H1 (cell line): ENCODE measurements around the gene CCDC86. TPM values are rescaled to one million over a fixed set of nuclear protein-coding genes. Genes with fewer than 3 reads are reported as not detected.

ENCODE experiments used
- CBX5 ChIP-seq: fragments of 300-800, 300-1000 bp; sonication (generic); IDR thresholded peaks from 2 replicates; pipeline ENCODE4 v1.7.1; 2016; ENCODE audit warnings: antibody characterized with exemption, low read length, low read depth
- EGR1 ChIP-seq: IDR thresholded peaks from 2 replicates; pipeline ENCODE4 v1.6.1; 2011; ENCODE audit warnings: low read depth, low read length, borderline replicate concordance
- RNF2 ChIP-seq: fragments of 200-900, 300-1000 bp; sonication (generic); IDR thresholded peaks from 2 replicates; pipeline ENCODE4 v1.7.1; 2016; ENCODE audit warnings: borderline replicate concordance, low read depth, mild to moderate bottlenecking, antibody characterized with exemption, low read length; ENCODE audit not compliant: poor library complexity, severe bottlenecking; ENCODE audit errors: missing control alignments
- RXRA ChIP-seq: IDR thresholded peaks from 2 replicates; pipeline ENCODE4 v1.6.1; 2011; ENCODE audit warnings: low read depth, mild to moderate bottlenecking, low read length, moderate library complexity; ENCODE audit not compliant: insufficient read depth
- SP4 ChIP-seq: IDR thresholded peaks from 2 replicates; pipeline ENCODE4 v1.6.1; 2012; ENCODE audit warnings: low read length, inconsistent platforms
- TAF7 ChIP-seq: optimal IDR thresholded peaks from 2 replicates; pipeline ENCODE3; 2011; ENCODE audit warnings: low read depth, mild to moderate bottlenecking, inconsistent platforms, low read length, moderate library complexity, borderline replicate concordance
- polyA plus RNA-seq, 7 experiments: library from polyadenylated mRNA; depleted of rRNA in 3 of 7; stranded (reverse) in 5 of 7; unstranded in 2 of 7; fragments of >200 nt in 5 of 7; fragments of 200-250 nt in 2 of 7; gene quantifications; 1 replicate in 5 of 7; 2 replicates in 1 of 7; 4 replicates in 1 of 7; pipeline versions ENCODE4 v1.2.1 to v1.2.3, GENCODE V29; 2011 to 2013; ENCODE audit warnings: missing spikeins in 2 of 7, mixed read lengths in 2 of 7
- total RNA-seq: library from RNA; stranded (reverse); fragmentation: NEBNext Ultra II Directional; extraction: Animal tissue kit (Norgen Biotek cat#: 25700); gene quantifications from 2 replicates; pipeline ENCODE4 v1.2.1, GENCODE V29; 2021
- TF ChIP-seq, protein P1 (sequence below): fragments of 300-600 bp; sonication (generic); IDR thresholded peaks from 2 replicates; pipeline ENCODE4 v1.7.1; 2012; ENCODE audit warnings: low read length, moderate library complexity, mild to moderate bottlenecking, inconsistent platforms; ENCODE audit not compliant: insufficient replicate concordance
- TF ChIP-seq, protein P2 (sequence below): IDR thresholded peaks from 2 replicates; pipeline ENCODE4 v1.6.1; 2012; ENCODE audit warnings: inconsistent platforms

The CCDC86 gene
- total and polyA plus RNA-seq, 2 of the 8 experiments (the other 6 are each of a cell fraction or from before 2014, with no cell fraction given), result 37.7 to 76.4 TPM

DNA sequence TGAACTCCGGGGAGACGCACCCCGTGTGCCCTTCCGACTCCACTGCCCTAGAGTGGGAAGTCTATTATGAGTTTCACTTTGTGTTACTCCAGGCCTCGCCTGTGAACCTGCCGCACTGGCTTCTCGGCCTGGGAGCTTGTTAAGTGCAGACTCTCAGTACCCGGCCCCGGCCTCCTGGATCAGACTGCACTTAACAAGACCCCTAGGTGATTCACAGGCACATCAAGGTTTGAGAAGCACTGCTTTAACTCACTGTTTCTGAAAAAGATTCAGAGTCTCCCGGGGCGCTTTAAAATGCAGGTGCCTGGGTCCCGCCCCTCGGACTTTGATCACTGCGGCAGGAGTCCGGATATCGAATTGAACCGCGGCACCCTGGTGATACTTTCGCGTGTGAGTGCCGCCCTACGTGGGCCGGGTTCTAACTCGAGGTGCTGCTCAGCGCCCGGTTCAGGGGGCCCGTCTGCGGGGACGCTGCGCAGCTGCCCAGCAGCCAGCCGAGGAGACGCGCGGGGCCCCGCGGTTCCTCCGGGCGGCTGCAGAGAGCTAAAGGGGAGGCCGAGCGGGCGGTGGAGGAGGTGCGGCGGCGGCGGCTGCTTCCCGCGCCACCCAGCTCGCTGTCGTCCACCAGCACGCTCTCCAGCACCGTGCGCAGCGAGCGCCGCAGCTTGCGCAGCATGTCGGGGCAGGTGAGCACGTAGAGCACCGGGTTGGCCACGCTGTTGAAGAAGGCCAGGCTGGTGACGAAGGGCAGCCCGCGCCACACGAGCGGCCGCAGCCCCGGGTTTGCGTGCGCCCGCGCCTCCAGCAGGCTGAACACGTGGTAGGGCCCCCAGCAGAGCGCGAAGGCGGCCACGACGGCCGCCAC is 10.4 kb downstream of the CCDC86 start (continued):
- TF ChIP-seq, protein P1, sequence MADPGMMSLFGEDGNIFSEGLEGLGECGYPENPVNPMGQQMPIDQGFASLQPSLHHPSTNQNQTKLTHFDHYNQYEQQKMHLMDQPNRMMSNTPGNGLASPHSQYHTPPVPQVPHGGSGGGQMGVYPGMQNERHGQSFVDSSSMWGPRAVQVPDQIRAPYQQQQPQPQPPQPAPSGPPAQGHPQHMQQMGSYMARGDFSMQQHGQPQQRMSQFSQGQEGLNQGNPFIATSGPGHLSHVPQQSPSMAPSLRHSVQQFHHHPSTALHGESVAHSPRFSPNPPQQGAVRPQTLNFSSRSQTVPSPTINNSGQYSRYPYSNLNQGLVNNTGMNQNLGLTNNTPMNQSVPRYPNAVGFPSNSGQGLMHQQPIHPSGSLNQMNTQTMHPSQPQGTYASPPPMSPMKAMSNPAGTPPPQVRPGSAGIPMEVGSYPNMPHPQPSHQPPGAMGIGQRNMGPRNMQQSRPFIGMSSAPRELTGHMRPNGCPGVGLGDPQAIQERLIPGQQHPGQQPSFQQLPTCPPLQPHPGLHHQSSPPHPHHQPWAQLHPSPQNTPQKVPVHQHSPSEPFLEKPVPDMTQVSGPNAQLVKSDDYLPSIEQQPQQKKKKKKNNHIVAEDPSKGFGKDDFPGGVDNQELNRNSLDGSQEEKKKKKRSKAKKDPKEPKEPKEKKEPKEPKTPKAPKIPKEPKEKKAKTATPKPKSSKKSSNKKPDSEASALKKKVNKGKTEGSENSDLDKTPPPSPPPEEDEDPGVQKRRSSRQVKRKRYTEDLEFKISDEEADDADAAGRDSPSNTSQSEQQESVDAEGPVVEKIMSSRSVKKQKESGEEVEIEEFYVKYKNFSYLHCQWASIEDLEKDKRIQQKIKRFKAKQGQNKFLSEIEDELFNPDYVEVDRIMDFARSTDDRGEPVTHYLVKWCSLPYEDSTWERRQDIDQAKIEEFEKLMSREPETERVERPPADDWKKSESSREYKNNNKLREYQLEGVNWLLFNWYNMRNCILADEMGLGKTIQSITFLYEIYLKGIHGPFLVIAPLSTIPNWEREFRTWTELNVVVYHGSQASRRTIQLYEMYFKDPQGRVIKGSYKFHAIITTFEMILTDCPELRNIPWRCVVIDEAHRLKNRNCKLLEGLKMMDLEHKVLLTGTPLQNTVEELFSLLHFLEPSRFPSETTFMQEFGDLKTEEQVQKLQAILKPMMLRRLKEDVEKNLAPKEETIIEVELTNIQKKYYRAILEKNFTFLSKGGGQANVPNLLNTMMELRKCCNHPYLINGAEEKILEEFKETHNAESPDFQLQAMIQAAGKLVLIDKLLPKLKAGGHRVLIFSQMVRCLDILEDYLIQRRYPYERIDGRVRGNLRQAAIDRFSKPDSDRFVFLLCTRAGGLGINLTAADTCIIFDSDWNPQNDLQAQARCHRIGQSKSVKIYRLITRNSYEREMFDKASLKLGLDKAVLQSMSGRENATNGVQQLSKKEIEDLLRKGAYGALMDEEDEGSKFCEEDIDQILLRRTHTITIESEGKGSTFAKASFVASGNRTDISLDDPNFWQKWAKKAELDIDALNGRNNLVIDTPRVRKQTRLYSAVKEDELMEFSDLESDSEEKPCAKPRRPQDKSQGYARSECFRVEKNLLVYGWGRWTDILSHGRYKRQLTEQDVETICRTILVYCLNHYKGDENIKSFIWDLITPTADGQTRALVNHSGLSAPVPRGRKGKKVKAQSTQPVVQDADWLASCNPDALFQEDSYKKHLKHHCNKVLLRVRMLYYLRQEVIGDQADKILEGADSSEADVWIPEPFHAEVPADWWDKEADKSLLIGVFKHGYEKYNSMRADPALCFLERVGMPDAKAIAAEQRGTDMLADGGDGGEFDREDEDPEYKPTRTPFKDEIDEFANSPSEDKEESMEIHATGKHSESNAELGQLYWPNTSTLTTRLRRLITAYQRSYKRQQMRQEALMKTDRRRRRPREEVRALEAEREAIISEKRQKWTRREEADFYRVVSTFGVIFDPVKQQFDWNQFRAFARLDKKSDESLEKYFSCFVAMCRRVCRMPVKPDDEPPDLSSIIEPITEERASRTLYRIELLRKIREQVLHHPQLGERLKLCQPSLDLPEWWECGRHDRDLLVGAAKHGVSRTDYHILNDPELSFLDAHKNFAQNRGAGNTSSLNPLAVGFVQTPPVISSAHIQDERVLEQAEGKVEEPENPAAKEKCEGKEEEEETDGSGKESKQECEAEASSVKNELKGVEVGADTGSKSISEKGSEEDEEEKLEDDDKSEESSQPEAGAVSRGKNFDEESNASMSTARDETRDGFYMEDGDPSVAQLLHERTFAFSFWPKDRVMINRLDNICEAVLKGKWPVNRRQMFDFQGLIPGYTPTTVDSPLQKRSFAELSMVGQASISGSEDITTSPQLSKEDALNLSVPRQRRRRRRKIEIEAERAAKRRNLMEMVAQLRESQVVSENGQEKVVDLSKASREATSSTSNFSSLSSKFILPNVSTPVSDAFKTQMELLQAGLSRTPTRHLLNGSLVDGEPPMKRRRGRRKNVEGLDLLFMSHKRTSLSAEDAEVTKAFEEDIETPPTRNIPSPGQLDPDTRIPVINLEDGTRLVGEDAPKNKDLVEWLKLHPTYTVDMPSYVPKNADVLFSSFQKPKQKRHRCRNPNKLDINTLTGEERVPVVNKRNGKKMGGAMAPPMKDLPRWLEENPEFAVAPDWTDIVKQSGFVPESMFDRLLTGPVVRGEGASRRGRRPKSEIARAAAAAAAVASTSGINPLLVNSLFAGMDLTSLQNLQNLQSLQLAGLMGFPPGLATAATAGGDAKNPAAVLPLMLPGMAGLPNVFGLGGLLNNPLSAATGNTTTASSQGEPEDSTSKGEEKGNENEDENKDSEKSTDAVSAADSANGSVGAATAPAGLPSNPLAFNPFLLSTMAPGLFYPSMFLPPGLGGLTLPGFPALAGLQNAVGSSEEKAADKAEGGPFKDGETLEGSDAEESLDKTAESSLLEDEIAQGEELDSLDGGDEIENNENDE, result no peak
- TF ChIP-seq RNF2, result peak; percentile 46
- TF ChIP-seq CBX5, result no peak
- no peak for TF ChIP-seq RXRA
- TF ChIP-seq SP4, result no peak
- no peak for TF ChIP-seq TAF7
- no peak for TF ChIP-seq EGR1
- TF ChIP-seq, protein P2, sequence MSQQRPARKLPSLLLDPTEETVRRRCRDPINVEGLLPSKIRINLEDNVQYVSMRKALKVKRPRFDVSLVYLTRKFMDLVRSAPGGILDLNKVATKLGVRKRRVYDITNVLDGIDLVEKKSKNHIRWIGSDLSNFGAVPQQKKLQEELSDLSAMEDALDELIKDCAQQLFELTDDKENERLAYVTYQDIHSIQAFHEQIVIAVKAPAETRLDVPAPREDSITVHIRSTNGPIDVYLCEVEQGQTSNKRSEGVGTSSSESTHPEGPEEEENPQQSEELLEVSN, result peak; percentile 97
